HT1080 (cell line): ENCODE results near the gene MBD3L3. TPM values are rescaled to one million over a fixed set of nuclear protein-coding genes. Genes with fewer than 3 reads are reported as not detected.

Experiments used
- total RNA-seq: library from RNA; depleted of rRNA; stranded (reverse); fragments of >200 nt; shearing (Covaris generic); gene quantifications from 2 replicates; pipeline ENCODE4 v1.2.3, GENCODE V29; 2014; rRNA removed

Gene MBD3L3
- total RNA-seq, 1 experiment from 2014 or later = not detected

Other genes with a start within 250 kb of the MBD3L3 start
- 0.20 and 0.26 TPM in 2 replicates for gene ADGRE1, start 171.1 kb downstream of the MBD3L3 start, total RNA-seq
- gene MBD3L2B, start 37.2 kb downstream of the MBD3L3 start, total RNA-seq = not detected in 2 replicates
- not detected in 2 replicates for gene MBD3L5, start 28.1 kb downstream of the MBD3L3 start, total RNA-seq
- not detected in 2 replicates for gene MBD3L4, start 18.5 kb downstream of the MBD3L3 start, total RNA-seq
- not detected in 2 replicates for gene MBD3L2, start 9.4 kb downstream of the MBD3L3 start, total RNA-seq
- 8.2 and 8.5 TPM in 2 replicates for gene ZNF557, start 11.0 kb upstream of the MBD3L3 start, total RNA-seq
- 0.11 and 0.50 TPM in 2 replicates for gene INSR, start 235.7 kb upstream of the MBD3L3 start, total RNA-seq